ENCODE results near the gene CCDC158. TPM values are rescaled to one million over a fixed set of nuclear protein-coding genes. Genes with fewer than 3 reads are reported as not detected.

The CCDC158 gene
- polyA plus RNA-seq, 2 of the 4 experiments (the other 2 are of a cell fraction) = 0.06 TPM; not detected in 1

DNA sequence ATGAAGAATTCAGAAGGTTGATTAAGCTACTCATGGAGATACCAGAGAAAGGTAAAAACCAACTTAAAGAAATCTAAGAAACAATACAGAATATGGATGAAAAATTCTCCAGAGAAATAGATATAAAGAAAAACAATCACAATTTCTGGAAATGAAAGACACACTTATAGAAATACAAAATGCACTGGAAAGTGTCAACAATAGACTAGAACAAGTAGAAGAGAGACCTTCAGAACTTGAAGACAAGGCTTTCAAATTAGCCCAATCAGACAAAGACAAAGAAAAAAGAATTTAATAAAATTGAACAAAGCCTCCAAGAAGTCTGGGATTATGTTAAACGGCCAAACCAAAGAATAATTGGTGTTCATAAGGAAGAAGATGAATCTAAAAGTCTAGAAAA is 104.8 kb downstream of the CCDC158 start:
- ChIA-PET POLR2A (no interaction called here), CTCF (interaction anchor here (1.0 kb wide), 2 partner anchors 10 to 137 kb away, joined by 3 to 4 read pairs; partner anchors contain the start of gene STBD1)
- WGBS (ENCODE audit: missing lambda C conversion rate) = 4% methylated on average over 1 of the region's 1 CpG

DNA sequence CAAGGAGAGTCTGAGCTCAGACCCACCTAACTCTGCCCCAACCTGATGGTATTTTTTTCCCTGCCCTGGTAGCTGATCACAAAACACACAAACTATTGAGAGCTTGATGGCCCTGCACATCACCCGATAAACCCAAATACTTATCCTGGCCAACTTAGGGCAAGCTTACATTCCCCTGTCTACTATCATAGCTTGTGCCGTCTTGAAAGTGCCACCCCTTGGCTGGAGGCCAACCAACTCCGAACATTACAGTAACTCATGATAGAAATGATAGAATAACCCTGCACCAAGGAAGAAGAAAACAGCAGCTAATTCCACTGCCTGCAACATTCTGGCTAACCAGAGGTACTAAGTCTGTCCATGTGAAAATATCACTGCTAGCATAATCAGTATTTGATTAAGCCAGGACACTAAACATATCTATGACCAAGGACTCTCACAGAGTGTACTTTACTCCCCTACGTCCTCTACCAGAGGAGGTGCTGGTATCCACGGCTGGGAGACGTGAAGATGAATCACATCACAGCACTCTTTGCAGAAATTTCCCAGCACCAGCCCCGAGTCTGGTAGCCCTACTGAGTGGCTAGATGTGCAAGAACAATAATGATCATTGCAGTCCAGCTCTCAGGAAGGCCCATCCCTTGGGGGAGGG is 105.5 kb downstream of the CCDC158 start:
- WGBS (ENCODE audit: missing lambda C conversion rate) = 79% methylated on average over 6 of the region's 7 CpGs
- no peak for FAIRE-seq
- ChIA-PET CTCF (interaction anchor here (1.0 kb wide), 4 partner anchors 9 to 136 kb away, joined by 3 to 4 read pairs (median 3); partner anchors contain the start of gene STBD1), POLR2A (no interaction called here)
- Histone ChIP-seq H3K9me3 (peaks cover 9% of the 10 kb centered on the region; the same call in 1 of the 3 replicates), H3K4me3 (no peak overlapping the region), H3K4me1 (no peaks in the 10 kb centered on the region), H3K27ac (no peak overlapping the region), H3K4me2 (no peak overlapping the region)
- no peak for ATAC-seq
- no peak for DNase-seq (ENCODE audit: low read depth in 1 of 2, low spot score in 1 of 2)
- TF ChIP-seq FOSL2 (IDR thresholded peaks at IDR 0.05) (no peak), FOSL2 (CRISPR knock-in tag; IDR thresholded peaks at IDR 0.05) (no peak), EHMT2 (IDR thresholded peaks at IDR 0.05; ENCODE audit: low read depth) (no peak), ZNF302 (CRISPR knock-in tag; IDR thresholded peaks at IDR 0.05) (no peak), SREBF2 (IDR thresholded peaks at IDR 0.05) (no peak), ZC3H11A (IDR thresholded peaks at IDR 0.05) (no peak), HOXA7 (CRISPR knock-in tag; IDR thresholded peaks at IDR 0.05) (no peak), FOXS1 (CRISPR knock-in tag; IDR thresholded peaks at IDR 0.05) (no peak), SMC3 (IDR thresholded peaks at IDR 0.05) (no peak), NR3C1 (IDR thresholded peaks at IDR 0.05) (no peak), CHD2 (IDR thresholded peaks at IDR 0.05; ENCODE audit: low read length, partially characterized antibody) (no peak), CBX8 (IDR thresholded peaks at IDR 0.05) (no peak), JUN (IDR thresholded peaks at IDR 0.05) (no peak), ZFP36 (IDR thresholded peaks at IDR 0.05; ENCODE audit: borderline replicate concordance, partially characterized antibody) (no peak), TFCP2L1 (CRISPR knock-in tag; IDR thresholded peaks at IDR 0.05) (no peak), CBX2 (IDR thresholded peaks at IDR 0.05; ENCODE audit: borderline replicate concordance, low read depth) (no peak), HDAC2 (IDR thresholded peaks at IDR 0.05) (no peak), MAZ (IDR thresholded peaks at IDR 0.05; ENCODE audit: borderline replicate concordance, low read depth, low read length) (no peak)
- TF ChIP-seq, protein P1, sequence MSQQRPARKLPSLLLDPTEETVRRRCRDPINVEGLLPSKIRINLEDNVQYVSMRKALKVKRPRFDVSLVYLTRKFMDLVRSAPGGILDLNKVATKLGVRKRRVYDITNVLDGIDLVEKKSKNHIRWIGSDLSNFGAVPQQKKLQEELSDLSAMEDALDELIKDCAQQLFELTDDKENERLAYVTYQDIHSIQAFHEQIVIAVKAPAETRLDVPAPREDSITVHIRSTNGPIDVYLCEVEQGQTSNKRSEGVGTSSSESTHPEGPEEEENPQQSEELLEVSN (IDR thresholded peaks at IDR 0.05; ENCODE audit: borderline replicate concordance, low read depth) = no peak
- TF ChIP-seq, protein P2, sequence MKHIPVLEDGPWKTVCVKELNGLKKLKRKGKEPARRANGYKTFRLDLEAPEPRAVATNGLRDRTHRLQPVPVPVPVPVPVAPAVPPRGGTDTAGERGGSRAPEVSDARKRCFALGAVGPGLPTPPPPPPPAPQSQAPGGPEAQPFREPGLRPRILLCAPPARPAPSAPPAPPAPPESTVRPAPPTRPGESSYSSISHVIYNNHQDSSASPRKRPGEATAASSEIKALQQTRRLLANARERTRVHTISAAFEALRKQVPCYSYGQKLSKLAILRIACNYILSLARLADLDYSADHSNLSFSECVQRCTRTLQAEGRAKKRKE (CRISPR knock-in tag; IDR thresholded peaks at IDR 0.05; ENCODE audit: low read depth) = no peak

More for the DNA sequence above, 104.8 kb downstream of the CCDC158 start:
- H3K4me1 ChIP-seq = no peaks in the 10 kb centered on the region
- no peak overlapping the region for H3K4me2 ChIP-seq
- no peak overlapping the region for H3K4me3 ChIP-seq
- DNase-seq (ENCODE audit: low read depth in 1 of 2, low spot score in 1 of 2) = no peak
- no peak for TF ChIP-seq CBX2 (IDR thresholded peaks at IDR 0.05; ENCODE audit: borderline replicate concordance, low read depth)
- TF ChIP-seq EHMT2 (IDR thresholded peaks at IDR 0.05; ENCODE audit: low read depth) = no peak
- TF ChIP-seq RARB (CRISPR knock-in tag; IDR thresholded peaks at IDR 0.05) = no peak
- TF ChIP-seq FOSL2 (IDR thresholded peaks at IDR 0.05) = no peak
- no peak for TF ChIP-seq FOSL2 (CRISPR knock-in tag; IDR thresholded peaks at IDR 0.05)
- no peak for TF ChIP-seq MAFK (IDR thresholded peaks at IDR 0.05; ENCODE audit: partially characterized antibody)
- TF ChIP-seq, protein P3, sequence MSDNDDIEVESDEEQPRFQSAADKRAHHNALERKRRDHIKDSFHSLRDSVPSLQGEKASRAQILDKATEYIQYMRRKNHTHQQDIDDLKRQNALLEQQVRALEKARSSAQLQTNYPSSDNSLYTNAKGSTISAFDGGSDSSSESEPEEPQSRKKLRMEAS (IDR thresholded peaks at IDR 0.05) = no peak
- TF ChIP-seq HDAC2 (IDR thresholded peaks at IDR 0.05) = no peak
- no peak overlapping the region for H3K27ac ChIP-seq
- FAIRE-seq = no peak
- no peak for ATAC-seq
- peaks cover 11% of the 10 kb centered on the region; the same call in 1 of the 3 replicates for H3K9me3 ChIP-seq

DNA sequence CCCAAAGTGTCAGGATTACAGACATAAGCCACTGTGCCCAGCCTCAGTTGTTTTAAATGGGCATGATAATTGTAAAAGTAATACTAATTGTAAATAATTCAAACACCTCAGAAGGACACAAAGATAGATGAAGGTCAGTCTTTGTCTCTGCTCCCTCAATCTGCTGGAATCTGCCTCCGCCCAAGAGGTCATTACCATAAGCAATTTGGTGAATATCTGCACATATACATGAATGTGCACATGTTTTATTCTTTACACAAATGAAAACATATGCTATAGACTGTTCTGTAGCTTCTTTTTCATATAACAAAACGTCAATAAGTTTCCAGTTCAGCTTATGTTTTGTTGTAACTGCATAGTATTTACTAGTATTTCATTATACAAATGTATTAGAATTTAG is 107.4 kb downstream of the CCDC158 start:
- 50% methylated on average over 2 of the region's 2 CpGs for WGBS (ENCODE audit: missing lambda C conversion rate)
- H3K4me2 ChIP-seq = no peak overlapping the region
- CTCF ChIA-PET = interaction anchor here (1.4 kb wide), 1 partner anchor 24 kb away, joined by 3 read pairs; no protein-coding TSS in a partner anchor
- POLR2A ChIA-PET = no interaction called here
- FAIRE-seq = no peak
- no peaks in the 10 kb centered on the region for H3K4me1 ChIP-seq
- TF ChIP-seq CHD4 (IDR thresholded peaks at IDR 0.05; ENCODE audit: borderline replicate concordance) (no peak), SREBF2 (IDR thresholded peaks at IDR 0.05) (no peak), ZSCAN20 (CRISPR knock-in tag; IDR thresholded peaks at IDR 0.05) (no peak), MAZ (IDR thresholded peaks at IDR 0.05; ENCODE audit: borderline replicate concordance, low read depth, low read length) (no peak), ESRRA (IDR thresholded peaks at IDR 0.05; ENCODE audit: borderline replicate concordance, low read length) (no peak), RNF2 (IDR thresholded peaks at IDR 0.05; ENCODE audit: borderline replicate concordance, low read depth) (no peak), KDM1A (IDR thresholded peaks at IDR 0.05; ENCODE audit: low read depth) (no peak), RCOR1 (IDR thresholded peaks at IDR 0.05; ENCODE audit: low read depth, low read length) (no peak)
- TF ChIP-seq, protein P3 (IDR thresholded peaks at IDR 0.05) = no peak
- TF ChIP-seq, protein P4, sequence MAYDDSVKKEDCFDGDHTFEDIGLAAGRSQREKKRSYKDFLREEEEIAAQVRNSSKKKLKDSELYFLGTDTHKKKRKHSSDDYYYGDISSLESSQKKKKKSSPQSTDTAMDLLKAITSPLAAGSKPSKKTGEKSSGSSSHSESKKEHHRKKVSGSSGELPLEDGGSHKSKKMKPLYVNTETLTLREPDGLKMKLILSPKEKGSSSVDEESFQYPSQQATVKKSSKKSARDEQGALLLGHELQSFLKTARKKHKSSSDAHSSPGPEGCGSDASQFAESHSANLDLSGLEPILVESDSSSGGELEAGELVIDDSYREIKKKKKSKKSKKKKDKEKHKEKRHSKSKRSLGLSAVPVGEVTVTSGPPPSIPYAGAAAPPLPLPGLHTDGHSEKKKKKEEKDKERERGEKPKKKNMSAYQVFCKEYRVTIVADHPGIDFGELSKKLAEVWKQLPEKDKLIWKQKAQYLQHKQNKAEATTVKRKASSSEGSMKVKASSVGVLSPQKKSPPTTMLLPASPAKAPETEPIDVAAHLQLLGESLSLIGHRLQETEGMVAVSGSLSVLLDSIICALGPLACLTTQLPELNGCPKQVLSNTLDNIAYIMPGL (CRISPR knock-in tag; IDR thresholded peaks at IDR 0.05; ENCODE audit: borderline replicate concordance) = no peak
- no peak overlapping the region for H3K27ac ChIP-seq
- no peak for ATAC-seq
- H3K9me3 ChIP-seq = no peaks in the 10 kb centered on the region
- DNase-seq (ENCODE audit: low read depth in 1 of 2, low spot score in 1 of 2) = no peak
- H3K4me3 ChIP-seq = no peak overlapping the region

All from A549 (cell line).